SK-MEL-5 (cell line): Measurements from ENCODE around the gene MX1. TPM values are rescaled to one million over a fixed set of nuclear protein-coding genes. Genes with fewer than 3 reads are reported as not detected.

Experiments used
- DNase-seq: peaks from one replicate; pipeline ENCODE4 v3.0.0-alpha.2; 2016; ENCODE audit warnings: low read depth, low spot score
- in situ Hi-C: cut with HindIII; loops from 2 replicates; pipeline ENCODE4 v1.10.0; 2016; ENCODE audit warnings: low sequenced_read_pairs, high pct_unique_total_duplicates, low pct_unique_long_range_greater_than_20kb
- total RNA-seq: library from RNA; depleted of rRNA; stranded (reverse); fragments of >200 nt; shearing (Covaris generic); gene quantifications from 2 replicates; pipeline ENCODE4 v1.2.3, GENCODE V29; 2014

The MX1 gene
- total RNA-seq, 1 experiment from 2014 or later: 3.6 TPM

GRCh38 chr21:41446586-41446985, 20.5 kb downstream of the MX1 start:
- in situ Hi-C loops: no loop called here
- no peak for DNase-seq

GRCh38 chr21:41447356-41447755, 21.3 kb downstream of the MX1 start:
- DNase-seq: no peak
- in situ Hi-C loops: no loop called here

- in situ Hi-C loops: no loop called here
- no peak for DNase-seq
Observed at GRCh38 chr21:41449613-41450012, 23.6 kb downstream of the MX1 start.

DNA sequence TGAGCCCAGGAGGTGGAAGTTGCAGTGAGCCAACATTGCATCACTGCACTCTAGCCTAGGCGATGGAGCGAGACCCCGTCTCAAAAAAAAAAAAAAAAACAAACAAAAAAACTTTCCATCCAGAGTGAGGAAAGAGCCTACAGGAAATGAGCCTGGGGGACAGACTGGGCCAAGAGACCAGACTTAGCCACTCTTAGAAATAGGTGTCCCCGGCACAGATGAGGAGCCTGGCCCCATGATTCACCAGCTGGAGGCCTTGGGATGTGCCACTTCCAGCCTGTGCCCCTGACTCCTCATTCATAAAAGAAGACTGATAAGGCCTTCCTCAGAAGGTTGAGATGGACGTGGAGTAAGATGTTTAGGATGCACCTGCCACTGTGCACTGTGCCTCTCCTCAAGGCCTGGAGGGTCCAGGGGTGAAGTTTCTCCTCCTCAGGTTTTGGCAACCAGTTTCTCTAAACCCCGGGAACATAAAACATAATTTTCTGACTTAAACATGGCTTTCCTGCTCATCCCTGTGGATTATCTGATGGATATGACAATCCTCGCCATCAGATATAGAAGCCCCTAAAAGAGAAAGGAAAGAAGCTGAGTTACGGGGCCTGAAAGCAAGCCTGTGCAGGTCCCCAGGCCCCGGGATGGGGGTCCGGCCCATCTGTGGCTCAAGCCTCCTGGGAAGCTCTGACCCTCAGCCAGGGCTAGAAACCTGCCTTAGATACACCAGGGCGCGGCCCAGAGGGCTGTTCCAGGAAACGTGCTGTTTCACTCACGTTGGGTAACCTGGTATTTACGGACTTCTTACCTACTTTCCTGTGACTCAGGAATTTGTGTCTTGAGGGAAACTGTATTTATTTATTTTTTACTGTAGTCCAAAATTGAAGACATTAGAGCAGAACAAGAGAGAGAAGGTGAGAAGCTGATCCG, 26.0 kb downstream of the MX1 start:
- in situ Hi-C loops: no loop called here
- DNase-seq: no peak

DNA sequence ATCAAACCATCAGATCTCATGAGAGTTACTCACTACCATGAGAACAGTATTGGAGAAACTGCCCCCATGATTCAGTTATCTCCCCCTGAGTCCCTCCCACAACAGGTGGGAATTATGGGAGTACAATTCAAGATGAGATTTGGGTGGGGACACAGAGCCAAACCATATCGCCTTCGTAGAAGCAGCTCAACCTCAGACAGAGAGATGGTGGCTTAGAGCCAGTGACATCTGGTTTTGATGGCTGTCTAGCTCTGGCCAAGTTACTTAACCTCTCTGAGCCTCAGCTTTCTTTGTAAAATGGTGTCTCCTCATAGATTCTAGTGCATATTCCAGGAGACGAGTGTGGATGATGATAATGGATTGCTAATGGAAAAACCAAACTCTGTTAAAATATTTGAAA, 27.2 kb downstream of the MX1 start:
- no peak for DNase-seq
- in situ Hi-C loops: no loop called here

DNA sequence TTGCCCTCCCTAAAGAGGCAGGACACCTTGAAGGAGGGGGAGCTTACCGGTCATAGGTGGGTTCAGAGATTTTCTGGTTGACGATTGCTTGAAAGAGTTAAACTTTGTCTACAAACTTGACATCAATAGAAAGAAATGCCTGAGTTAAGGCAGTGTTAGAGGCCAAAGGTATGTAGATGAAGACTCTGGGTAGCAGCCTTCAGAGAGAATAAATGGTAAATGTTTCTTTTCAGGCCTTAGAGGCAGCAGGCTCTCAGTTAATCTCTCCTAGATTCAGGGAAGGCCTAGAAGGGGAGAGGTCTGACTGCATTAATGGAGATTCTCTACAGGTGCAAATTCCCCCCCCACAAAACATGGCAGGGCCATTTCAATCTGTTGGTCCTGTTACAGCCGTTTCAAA, 27.7 kb downstream of the MX1 start:
- in situ Hi-C loops: no loop called here
- DNase-seq: no peak

DNA sequence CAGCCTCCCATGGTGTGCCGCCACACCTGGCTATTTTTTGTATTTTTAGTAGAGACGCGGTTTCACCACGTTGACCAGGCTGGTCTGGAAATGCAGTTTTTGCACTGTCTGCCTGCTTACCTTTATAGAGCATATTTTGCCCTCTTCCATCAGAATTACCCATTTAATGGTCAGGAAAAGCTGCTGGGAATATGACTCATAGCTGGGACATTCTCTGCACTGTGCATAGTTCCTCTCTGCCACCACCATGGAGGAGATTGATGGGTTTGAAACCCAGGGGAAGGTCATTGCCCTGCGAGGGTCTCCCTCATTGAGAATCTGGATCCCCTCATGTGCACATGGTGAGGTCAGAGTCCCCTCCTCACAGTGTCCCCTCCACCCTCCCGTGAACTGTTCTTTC, 32.1 kb downstream of the MX1 start:
- in situ Hi-C loops: no loop called here
- DNase-seq: no peak

- DNase-seq: no peak
- in situ Hi-C loops: no loop called here
Observed at GRCh38 chr21:41458559-41458958, 32.5 kb downstream of the MX1 start.

DNA sequence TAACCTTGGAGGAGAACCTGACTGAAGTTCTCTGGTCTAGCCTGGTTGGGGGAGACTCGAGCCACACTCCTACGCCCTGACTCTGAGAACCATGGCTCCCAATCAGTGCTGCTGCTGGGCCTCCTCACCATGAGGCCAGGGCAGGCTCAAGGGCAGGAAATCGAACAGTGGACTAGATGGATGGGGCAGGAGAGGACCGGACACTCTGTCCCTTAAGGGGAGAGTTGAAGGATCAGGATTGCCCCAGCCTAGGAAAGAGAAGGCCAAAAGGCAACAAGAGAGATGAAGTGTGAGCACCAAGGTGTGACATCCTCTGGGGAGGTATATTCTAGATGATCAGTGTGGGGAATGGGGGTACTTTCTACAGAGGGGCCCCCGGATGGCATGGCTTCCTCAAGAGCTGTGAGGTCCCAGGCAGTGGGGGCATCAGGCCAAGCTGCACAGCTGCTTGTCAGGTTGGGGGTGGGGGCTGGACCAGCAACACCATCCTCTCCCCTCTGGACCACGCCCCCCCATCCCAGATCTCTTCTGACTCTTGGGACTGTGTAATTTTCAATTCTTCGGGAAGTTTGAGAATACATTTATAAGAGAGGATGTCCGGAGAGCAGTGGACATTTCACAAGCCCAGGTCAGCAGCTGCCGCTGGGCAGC, 34.0 kb downstream of the MX1 start:
- DNase-seq: no peak
- in situ Hi-C loops: no loop called here

DNA sequence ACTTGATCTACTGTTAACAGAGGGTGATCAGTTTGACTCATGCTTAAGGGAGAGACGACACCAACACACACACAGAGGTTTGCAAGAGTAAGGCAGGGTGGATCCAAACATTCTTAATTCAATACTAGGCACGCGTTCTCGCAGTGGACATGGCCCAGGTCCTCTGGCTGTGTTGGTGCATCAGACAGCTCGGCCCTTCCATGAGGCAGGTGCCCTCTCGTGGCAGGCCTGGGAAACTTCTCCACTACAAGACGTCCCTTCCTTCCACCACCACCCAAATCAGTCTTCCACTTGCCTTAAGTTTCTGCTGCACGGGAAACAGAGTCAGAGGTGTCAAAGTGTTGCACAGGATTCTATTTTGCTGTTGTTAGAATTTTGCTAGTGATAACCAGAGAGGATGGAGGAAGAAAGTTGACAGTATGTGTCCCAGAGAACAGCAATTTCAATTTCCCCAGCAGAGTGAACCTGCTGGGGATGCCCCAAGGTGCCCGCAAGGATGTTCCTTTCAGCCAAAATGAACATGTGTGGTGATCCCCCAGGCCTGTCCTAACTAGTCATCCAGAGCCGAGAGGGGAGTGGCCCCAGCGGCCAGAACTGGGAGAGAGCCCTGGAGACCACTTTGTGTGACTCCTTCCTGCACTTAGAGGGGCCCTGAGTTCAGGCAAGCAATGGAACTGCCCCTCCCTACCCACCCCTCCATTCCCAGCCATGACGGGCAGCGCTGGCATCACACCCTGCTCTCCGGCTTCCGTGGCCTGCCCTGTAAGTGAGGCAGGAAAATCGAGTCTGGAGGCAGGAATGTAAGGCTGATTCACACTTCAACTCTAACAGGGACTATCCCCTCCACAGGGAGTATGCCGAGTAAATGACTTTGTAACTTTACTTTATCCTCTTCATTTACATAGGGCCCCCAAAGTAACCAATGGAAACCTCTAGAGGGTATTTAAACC, 34.8 kb downstream of the MX1 start:
- in situ Hi-C loops: no loop called here

DNA sequence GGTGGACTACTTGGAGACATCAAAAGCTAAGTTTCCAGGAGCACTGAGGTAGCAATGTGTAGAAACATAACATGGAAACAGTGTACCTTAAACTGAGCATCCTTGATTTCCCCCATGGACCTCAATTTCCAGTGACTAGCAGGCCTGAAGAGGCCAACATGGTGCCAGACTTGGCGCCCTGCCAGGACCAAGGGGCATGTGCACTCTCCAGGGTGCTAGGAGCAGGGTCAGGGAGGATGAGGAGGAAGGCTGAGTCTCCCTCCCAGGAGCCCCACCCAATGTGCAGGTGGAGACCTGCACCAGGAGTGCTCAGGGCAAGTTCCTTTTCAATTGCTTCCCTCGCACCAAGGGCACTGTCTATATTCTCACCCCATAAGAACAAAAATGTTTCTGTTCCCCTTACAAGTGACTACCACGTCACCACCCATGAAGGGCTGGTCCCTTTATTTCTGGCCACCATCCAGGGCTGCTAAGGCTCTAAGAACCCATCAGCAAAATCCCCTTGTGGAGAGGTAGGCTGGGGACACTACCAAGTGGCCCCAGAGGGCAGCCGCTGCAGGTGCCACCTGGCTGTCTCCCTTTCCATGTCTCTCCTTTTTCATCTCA, 39.2 kb downstream of the MX1 start:
- no peak for DNase-seq
- in situ Hi-C loops: no loop called here

More for the DNA sequence above, 34.8 kb downstream of the MX1 start:
- DNase-seq: peak; percentile 77

GRCh38 chr21:41466024-41466820, 40.2 kb downstream of the MX1 start:
- peak; percentile 69 for DNase-seq
- in situ Hi-C loops: no loop called here

- no peak for DNase-seq
- in situ Hi-C loops: no loop called here
Observed at GRCh38 chr21:41470054-41470453, 44.0 kb downstream of the MX1 start.

DNA sequence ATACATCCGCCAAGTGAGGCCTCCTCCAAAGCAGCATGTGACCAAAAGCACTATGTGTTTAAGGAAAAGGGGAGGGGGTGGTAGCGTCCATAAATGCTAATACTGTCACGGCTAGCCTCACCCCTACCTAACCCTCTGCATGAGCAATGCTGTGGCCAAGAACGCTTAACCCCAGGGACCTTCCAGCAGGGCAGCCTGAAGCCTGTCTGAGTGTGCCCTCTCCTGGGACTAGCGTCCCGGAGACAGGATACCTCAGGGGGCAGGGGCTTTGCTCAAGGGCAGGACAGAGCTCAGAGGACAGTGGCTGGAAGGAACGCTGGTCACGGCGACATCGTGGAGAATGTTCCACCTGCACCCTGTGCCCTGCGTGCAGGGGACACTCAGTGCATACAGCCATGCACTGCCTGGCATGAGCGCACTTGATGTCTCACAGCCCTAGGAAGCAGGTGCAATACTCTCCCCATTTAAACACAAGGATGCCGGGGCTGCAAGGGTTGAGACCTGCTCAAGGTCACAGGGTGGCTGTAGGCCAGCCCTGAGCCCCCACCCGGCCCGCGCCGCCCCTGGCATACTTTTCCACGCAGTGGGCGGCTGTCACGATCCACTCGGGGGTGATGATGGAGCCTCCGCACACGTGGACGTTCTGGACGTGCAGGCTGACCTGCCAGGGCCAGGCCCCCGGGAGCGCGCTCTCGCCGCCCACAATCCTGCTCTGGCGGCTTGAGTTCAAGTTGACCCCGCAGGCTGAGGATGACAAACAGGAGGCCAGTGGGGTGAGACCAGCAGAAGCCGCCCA, 46.9 kb downstream of the MX1 start:
- no peak for DNase-seq
- in situ Hi-C loops: no loop called here

GRCh38 chr21:41475714-41476420, 49.8 kb downstream of the MX1 start:
- DNase-seq: no peak
- in situ Hi-C loops: no loop called here
